Activated CD4-positive, alpha-beta T cell treated with anti-CD3 and anti-CD28 coated beads for 36 hours (primary cell): ENCODE results near the gene MRPS18A. TPM values are rescaled to one million over a fixed set of nuclear protein-coding genes. Genes with fewer than 3 reads are reported as not detected.

Experiments
- ATAC-seq: fragments of 200-7000 bp; cut with Tn5 transposase; one replicate; pipeline ENCODE4 v1.10.0; 2021; ENCODE audit warnings: mild to moderate bottlenecking, moderate library complexity
- CTCF ChIA-PET: fragments of 350-600 bp; sonication (Branson Sonifier 250); formaldehyde crosslinking; loops from one replicate; lab custom pipeline; 2021; ENCODE audit warnings: antibody characterized with exemption; lab: Charles Lee
- POLR2A ChIA-PET: fragments of 350-600 bp; sonication (Branson Sonifier 250); formaldehyde crosslinking; loops from one replicate; lab custom pipeline; 2021; ENCODE audit warnings: antibody characterized with exemption, inconsistent platforms; lab: Charles Lee
- DNase-seq: peaks from one replicate; pipeline ENCODE4 v3.0.0-alpha.2; 2020
- H3K27ac Mint-ChIP-seq: one replicate; pipeline ENCODE4 v1.8.0; 2021; ENCODE audit warnings: mixed read lengths
- H3K27me3 Mint-ChIP-seq: one replicate; pipeline ENCODE4 v1.8.0; 2021; ENCODE audit warnings: mixed read lengths
- H3K36me3 Mint-ChIP-seq: one replicate; pipeline ENCODE4 v1.8.0; 2021; ENCODE audit warnings: low read depth, mixed read lengths
- H3K4me1 Mint-ChIP-seq: one replicate; pipeline ENCODE4 v1.8.0; 2021; ENCODE audit warnings: mixed read lengths
- H3K4me3 Mint-ChIP-seq: one replicate; pipeline ENCODE4 v1.8.0; 2021; ENCODE audit warnings: mild to moderate bottlenecking, moderate library complexity, mixed read lengths
- H3K9me3 Mint-ChIP-seq: one replicate; pipeline ENCODE4 v1.8.0; 2021; ENCODE audit warnings: low read depth, mixed read lengths
- intact Hi-C, 2 experiments: fragments of 100-400 bp; cut with DNase I in 1 of 2; cut with micrococcal nuclease in 1 of 2; formaldehyde crosslinking; loops; one replicate each; pipeline versions ENCODE4 v1.14.2 to v1.15.1; 2022 to 2024; cut with DNase I, micrococcal nuclease
- total RNA-seq, 2 experiments: library from RNA; stranded (reverse); gene quantifications; one replicate each; pipeline ENCODE4 v1.2.3, GENCODE V29; 2021

MRPS18A gene
- total RNA-seq, 2 experiments from 2014 or later, result 54.0 to 68.7 TPM

DNA sequence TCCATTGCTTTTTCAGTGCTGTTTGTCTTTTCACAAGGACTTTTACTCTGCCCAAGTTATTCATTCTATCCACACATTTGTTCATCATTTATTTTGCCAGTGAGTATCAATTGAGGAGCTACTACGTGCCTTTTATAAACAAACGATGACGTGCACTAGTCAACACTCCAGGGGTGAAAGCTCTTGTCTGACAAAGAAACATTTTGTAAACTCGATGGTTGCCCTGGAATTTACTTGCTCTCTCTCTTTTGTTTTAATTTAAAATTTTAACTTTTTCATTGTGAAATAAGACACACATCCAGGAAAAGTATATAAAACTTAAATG, 8.3 kb upstream of the MRPS18A start:
- peaks cover 8% of the 10 kb centered on the region for H3K27me3 Mint-ChIP-seq
- intact Hi-C loops, result no loop called here
- H3K4me3 Mint-ChIP-seq, result no peak overlapping the region
- no peaks in the 10 kb centered on the region for H3K4me1 Mint-ChIP-seq
- DNase-seq, result no peak
- no peak for ATAC-seq
- H3K36me3 Mint-ChIP-seq, result no peaks in the 10 kb centered on the region
- H3K27ac Mint-ChIP-seq, result no peak overlapping the region
- CTCF ChIA-PET, result interaction anchor here (0.6 to 1.2 kb wide), 5 partner anchors 9 to 1962 kb away, joined by 3 to 4 read pairs (median 3); no protein-coding TSS in a partner anchor
- no peaks in the 10 kb centered on the region for H3K9me3 Mint-ChIP-seq
- POLR2A ChIA-PET, result no interaction called here

DNA sequence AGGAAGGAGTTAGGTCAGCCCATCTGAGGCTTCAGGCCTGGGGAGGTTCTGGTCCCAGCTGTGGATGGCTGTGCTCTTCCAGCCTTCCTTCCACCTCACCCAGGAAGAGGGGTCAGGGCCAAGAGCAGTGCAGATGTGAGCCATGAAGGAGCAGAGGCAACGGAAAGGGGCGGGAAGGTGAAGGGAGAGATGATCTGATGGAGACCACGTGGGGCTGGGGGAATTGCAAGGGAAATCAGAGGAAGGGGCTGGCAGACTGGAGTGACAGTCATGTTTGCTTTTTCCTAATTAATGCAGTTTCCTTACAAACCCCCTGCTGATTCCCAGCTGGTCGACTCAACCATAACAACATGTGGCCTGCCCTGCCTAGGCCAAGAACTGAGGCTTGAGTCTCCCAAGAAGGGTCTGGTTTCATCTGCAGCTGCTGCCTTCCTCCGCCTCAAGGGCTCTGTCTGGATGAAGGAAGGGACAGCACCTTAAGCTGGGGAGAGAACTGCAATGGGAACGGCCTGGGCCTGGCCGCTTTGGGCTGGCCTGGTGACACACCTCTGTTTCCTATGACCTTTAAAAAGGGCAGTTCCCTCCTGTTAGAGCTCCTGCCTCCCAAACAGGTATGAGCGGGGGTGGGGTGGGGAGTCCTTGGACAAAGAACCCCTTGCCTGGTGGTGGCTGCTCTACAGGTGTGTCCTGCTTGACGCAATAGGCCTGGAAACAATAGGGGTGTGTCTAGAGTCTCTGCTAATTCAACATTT, 7.8 kb upstream of the MRPS18A start:
- Mint-ChIP-seq H3K9me3 (no peaks in the 10 kb centered on the region), H3K27ac (no peak overlapping the region), H3K4me1 (no peaks in the 10 kb centered on the region), H3K27me3 (peaks cover 8% of the 10 kb centered on the region), H3K4me3 (no peak overlapping the region), H3K36me3 (no peaks in the 10 kb centered on the region)
- ATAC-seq (no peak), DNase-seq (no peak)
- CTCF ChIA-PET, result interaction anchor here (0.6 to 1.3 kb wide), 6 partner anchors 9 to 1961 kb away, joined by 3 to 4 read pairs (median 3); no protein-coding TSS in a partner anchor
- POLR2A ChIA-PET, result no interaction called here
- intact Hi-C loops, result no loop called here

DNA sequence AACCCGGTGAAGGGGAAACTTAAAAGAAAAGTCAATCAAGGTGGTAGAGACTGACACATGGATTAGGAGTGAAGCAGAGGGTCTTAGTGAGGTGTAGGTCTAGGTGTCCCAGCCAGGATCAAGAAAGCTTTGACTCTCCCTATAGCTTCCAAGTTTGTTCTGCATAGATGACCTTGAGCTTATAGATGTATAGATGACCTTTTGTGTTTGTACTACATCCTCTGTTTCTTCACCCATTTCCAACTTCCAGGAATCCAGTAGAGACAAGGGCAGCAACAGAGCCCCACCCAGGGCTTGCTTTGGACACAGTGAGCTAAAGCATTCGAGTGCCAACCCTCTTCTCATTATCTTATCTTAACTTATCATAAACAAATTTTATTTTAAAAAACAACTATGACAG, 1.8 kb upstream of the MRPS18A start:
- Mint-ChIP-seq H3K9me3 (no peaks in the 10 kb centered on the region), H3K4me3 (no peak overlapping the region), H3K27me3 (peaks cover under 1% of the 10 kb centered on the region), H3K4me1 (peaks cover 27% of the 10 kb centered on the region), H3K27ac (no peak overlapping the region), H3K36me3 (peaks cover 8% of the 10 kb centered on the region)
- DNase-seq (no peak), ATAC-seq (no peak)
- ChIA-PET POLR2A (interaction anchor here (0.9 kb wide), 1 partner anchor 384 kb away, joined by 4 read pairs; no protein-coding TSS in a partner anchor), CTCF (interaction anchor here (0.6 to 4.4 kb wide), 5 partner anchors 21 to 598 kb away, joined by 3 to 39 read pairs (median 3); no protein-coding TSS in a partner anchor)
- intact Hi-C loops, result loop anchor here in 1 of 2 experiments (5.0 kb wide), 2 partner anchors 38 to 78 kb away; no protein-coding TSS in a partner anchor

GRCh38 chr6:43687079-43687436, 533 bp downstream of the MRPS18A start:
- H3K27ac Mint-ChIP-seq, result peak overlapping the region; percentile 89
- H3K27me3 Mint-ChIP-seq, result no peaks in the 10 kb centered on the region
- ATAC-seq (peak; percentile 4), DNase-seq (no peak)
- peak overlapping the region; percentile 90 for H3K4me3 Mint-ChIP-seq
- no peaks in the 10 kb centered on the region for H3K9me3 Mint-ChIP-seq
- H3K36me3 Mint-ChIP-seq, result peaks cover 8% of the 10 kb centered on the region
- ChIA-PET POLR2A (no interaction called here), CTCF (interaction anchor here (1.0 to 4.4 kb wide), 4 partner anchors 9 to 19 kb away, joined by 3 to 39 read pairs (median 4); no protein-coding TSS in a partner anchor)
- H3K4me1 Mint-ChIP-seq, result peaks cover 40% of the 10 kb centered on the region
- intact Hi-C loops, result loop anchor here (1.0 to 5.0 kb wide), 6 partner anchors 20 to 387 kb away; partner anchors contain the start of gene MAD2L1BP (in 1 of the 2)

DNA sequence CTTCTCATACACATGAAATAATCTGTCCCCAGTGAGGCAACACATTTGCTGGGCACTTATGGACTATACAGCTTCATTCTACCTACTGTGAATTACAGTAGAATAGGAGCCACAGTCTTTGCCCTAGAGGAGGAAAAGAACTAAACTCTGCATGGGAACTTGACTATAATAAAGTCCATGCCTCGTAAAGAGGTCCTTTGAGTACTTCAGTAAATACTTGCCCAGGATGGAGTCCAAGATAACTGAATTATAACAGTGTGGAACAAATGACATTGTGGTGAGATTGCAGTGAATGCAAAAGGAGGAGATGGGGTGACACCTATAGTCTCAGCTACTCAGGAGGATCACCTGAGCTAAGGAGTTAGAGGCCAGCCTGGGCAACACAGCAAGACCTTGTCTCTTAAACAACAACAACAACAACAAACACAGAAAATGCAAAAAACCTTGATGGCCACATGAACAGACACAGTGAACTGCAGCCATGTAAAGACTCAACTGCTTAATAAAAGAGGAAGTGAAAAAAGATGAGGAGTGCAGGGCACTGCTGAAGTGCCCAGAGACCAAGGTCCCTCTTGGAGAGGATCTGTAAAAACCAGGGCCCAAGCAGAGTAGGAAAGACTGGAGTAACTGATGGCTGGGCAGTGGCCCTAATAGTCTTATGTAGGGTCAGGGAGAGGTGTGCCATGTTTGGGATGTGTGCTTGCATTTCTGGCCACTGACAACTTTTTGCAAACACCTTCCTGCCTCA, 3.7 kb downstream of the MRPS18A start:
- CTCF ChIA-PET, result interaction anchor here (1.8 kb wide), 1 partner anchor 73 kb away, joined by 5 read pairs; no protein-coding TSS in a partner anchor

DNA sequence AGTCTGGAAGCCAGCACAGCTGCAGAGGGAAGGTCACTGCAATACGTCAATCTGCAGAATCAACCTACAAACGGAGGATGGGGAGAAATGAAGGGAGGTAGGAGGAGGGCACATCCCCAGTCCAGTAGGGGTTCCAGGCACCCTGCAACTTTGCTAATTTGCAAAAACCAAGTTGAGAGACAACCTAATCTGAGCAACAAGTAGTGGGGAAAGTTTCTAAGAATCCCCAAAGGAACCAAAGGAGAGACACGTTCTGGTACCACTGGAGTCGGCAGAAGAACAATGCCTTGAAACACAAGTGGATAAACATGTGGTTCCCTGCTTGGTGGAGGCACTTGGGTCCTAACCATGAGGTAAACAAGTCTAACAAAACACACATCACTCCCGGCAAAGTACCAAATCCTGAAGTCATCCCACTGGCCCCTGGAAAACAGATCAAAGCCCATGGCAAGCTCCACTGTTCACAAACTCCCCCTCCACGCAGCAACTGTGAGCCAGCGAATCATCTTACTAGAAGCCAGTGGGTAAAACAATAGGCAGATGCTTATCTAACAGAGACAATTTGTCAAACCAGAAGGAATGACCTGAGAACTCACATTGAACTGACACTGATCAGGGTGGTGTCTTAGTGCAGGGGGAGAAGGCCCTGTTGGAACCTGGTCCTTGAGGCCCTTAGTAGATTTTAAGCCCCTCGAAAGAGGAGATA, 4.7 kb downstream of the MRPS18A start:
- ChIA-PET CTCF (interaction anchor here (0.5 to 2.4 kb wide), 3 partner anchors 15 to 72 kb away, joined by 3 to 9 read pairs (median 5); no protein-coding TSS in a partner anchor), POLR2A (interaction anchor here (0.5 kb wide), 1 partner anchor 22 kb away, joined by 3 read pairs; no protein-coding TSS in a partner anchor)
- Mint-ChIP-seq H3K9me3 (no peaks in the 10 kb centered on the region), H3K36me3 (peaks cover 13% of the 10 kb centered on the region), H3K27ac (peak overlapping the region; percentile 4), H3K4me3 (no peak overlapping the region), H3K27me3 (no peaks in the 10 kb centered on the region), H3K4me1 (peaks cover 34% of the 10 kb centered on the region)
- no peak for ATAC-seq
- DNase-seq, result no peak
- intact Hi-C loops, result no loop called here

More for the DNA sequence above, 3.7 kb downstream of the MRPS18A start:
- peaks cover 10% of the 10 kb centered on the region for H3K36me3 Mint-ChIP-seq
- H3K9me3 Mint-ChIP-seq, result no peaks in the 10 kb centered on the region
- no peak for DNase-seq
- no peak for ATAC-seq
- no peak overlapping the region for H3K4me3 Mint-ChIP-seq
- peaks cover 40% of the 10 kb centered on the region for H3K4me1 Mint-ChIP-seq
- POLR2A ChIA-PET, result interaction anchor here (0.5 to 0.6 kb wide), 2 partner anchors 10 to 21 kb away, joined by 3 read pairs; no protein-coding TSS in a partner anchor
- intact Hi-C loops, result no loop called here
- no peaks in the 10 kb centered on the region for H3K27me3 Mint-ChIP-seq
- peak overlapping the region; percentile 44 for H3K27ac Mint-ChIP-seq

- Mint-ChIP-seq H3K4me1 (peaks cover 25% of the 10 kb centered on the region), H3K4me3 (no peak overlapping the region), H3K36me3 (peaks cover 12% of the 10 kb centered on the region), H3K9me3 (no peaks in the 10 kb centered on the region), H3K27ac (no peak overlapping the region), H3K27me3 (no peaks in the 10 kb centered on the region)
- ChIA-PET POLR2A (no interaction called here), CTCF (interaction anchor here (0.6 to 2.4 kb wide), 4 partner anchors 11 to 45 kb away, joined by 3 to 9 read pairs (median 4); no protein-coding TSS in a partner anchor)
- intact Hi-C loops, result no loop called here
- DNase-seq (no peak), ATAC-seq (no peak)
These were observed 6.3 kb downstream of the MRPS18A start for GRCh38 chr6:43681303-43681702.

DNA sequence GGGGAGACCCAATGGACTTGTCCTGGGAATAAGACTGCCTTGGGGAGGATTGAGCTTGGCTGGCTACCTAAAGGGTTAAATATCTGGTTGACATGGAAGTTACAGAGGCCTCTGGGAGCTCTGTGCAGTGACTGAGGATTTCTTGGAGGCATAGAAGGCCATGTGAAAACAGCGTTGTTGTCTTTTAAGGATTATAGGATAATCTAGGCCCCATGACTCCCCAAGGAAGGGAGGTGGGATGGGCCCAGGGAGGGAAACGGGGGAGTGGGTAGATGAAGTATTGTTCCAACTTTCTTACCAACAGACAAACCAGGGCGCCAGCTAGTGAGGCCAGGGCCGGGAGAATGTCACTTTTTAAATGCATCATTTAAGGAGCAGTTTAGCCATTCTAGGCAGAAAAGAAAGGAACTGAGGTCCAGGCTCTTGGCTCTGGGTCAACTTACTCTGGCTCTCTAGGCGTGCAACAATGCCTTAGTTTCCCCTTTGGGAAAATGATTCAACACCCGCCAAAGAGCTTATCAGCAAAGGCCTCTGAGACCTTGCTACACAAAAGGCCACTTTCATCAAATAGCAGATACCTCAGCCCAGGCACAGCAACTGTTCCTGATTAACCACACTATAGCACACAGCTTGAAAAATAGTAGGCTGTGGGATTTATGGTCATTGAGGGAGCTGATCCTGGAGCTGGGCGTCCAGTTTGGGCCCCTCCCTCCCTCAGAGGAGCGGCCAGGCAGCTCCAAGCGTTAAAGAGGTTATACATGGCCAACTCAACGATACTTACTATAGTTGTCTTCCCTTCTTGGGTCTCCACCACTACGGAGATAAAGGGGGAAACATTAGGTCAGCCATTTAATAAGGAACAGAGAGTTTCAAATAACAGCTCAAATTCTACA, 7.0 kb downstream of the MRPS18A start:
- no peak for DNase-seq
- Mint-ChIP-seq H3K27me3 (no peaks in the 10 kb centered on the region), H3K36me3 (peaks cover 12% of the 10 kb centered on the region), H3K27ac (no peak overlapping the region), H3K9me3 (no peaks in the 10 kb centered on the region), H3K4me3 (no peak overlapping the region), H3K4me1 (peaks cover 21% of the 10 kb centered on the region)
- CTCF ChIA-PET, result interaction anchor here (0.6 to 2.4 kb wide), 7 partner anchors 10 to 342 kb away, joined by 3 to 9 read pairs (median 3); no protein-coding TSS in a partner anchor
- intact Hi-C loops, result no loop called here
- POLR2A ChIA-PET, result no interaction called here
- ATAC-seq, result no peak

GRCh38 chr6:43679057-43679456, 8.5 kb downstream of the MRPS18A start:
- peaks cover 9% of the 10 kb centered on the region for H3K4me1 Mint-ChIP-seq
- no peaks in the 10 kb centered on the region for H3K27me3 Mint-ChIP-seq
- intact Hi-C loops, result no loop called here
- no peak for ATAC-seq
- DNase-seq, result no peak
- ChIA-PET CTCF (no interaction called here), POLR2A (interaction anchor here (0.6 kb wide), 1 partner anchor 26 kb away, joined by 3 read pairs; no protein-coding TSS in a partner anchor)
- H3K36me3 Mint-ChIP-seq, result peaks cover 20% of the 10 kb centered on the region
- H3K27ac Mint-ChIP-seq, result no peak overlapping the region
- H3K9me3 Mint-ChIP-seq, result no peaks in the 10 kb centered on the region
- H3K4me3 Mint-ChIP-seq, result no peak overlapping the region

GRCh38 chr6:43678341-43678740, 9.2 kb downstream of the MRPS18A start:
- no peak overlapping the region for H3K27ac Mint-ChIP-seq
- no peak for DNase-seq
- peaks cover 23% of the 10 kb centered on the region for H3K36me3 Mint-ChIP-seq
- H3K4me1 Mint-ChIP-seq, result peaks cover 4% of the 10 kb centered on the region
- H3K9me3 Mint-ChIP-seq, result no peaks in the 10 kb centered on the region
- ChIA-PET POLR2A (interaction anchor here (0.6 kb wide), 1 partner anchor 26 kb away, joined by 3 read pairs; no protein-coding TSS in a partner anchor), CTCF (interaction anchor here (1.6 to 1.7 kb wide), 2 partner anchors 11 to 401 kb away, joined by 6 to 10 read pairs; no protein-coding TSS in a partner anchor)
- H3K4me3 Mint-ChIP-seq, result no peak overlapping the region
- ATAC-seq, result no peak
- H3K27me3 Mint-ChIP-seq, result no peaks in the 10 kb centered on the region
- intact Hi-C loops, result no loop called here
